Stimulated activated naive CD8-positive, alpha-beta T cell treated with anti-CD3 and anti-CD28 coated beads, Interleukin-15, Interleukin-2, amounts not matched to agents 100 ng/mL and 50 ng/mL, for 24 hours (primary cell): ENCODE data around the gene AIP.

Experiments used
- H3K27ac Mint-ChIP-seq: one replicate; pipeline ENCODE4 v1.8.0; 2021; ENCODE audit warnings: mild to moderate bottlenecking, mixed read lengths
- H3K27me3 Mint-ChIP-seq: one replicate; pipeline ENCODE4 v1.8.0; 2021; ENCODE audit warnings: mixed read lengths
- H3K36me3 Mint-ChIP-seq: one replicate; pipeline ENCODE4 v1.8.0; 2021; ENCODE audit warnings: low read depth, mixed read lengths
- H3K4me1 Mint-ChIP-seq: one replicate; pipeline ENCODE4 v1.8.0; 2021; ENCODE audit warnings: low read depth, mixed read lengths
- H3K4me3 Mint-ChIP-seq: one replicate; pipeline ENCODE4 v1.8.0; 2021; ENCODE audit warnings: mild to moderate bottlenecking, mixed read lengths
- H3K9me3 Mint-ChIP-seq: one replicate; pipeline ENCODE4 v1.8.0; 2021; ENCODE audit warnings: mixed read lengths

AIP gene

GRCh38 chr11:67441098-67441563, 41.7 kb upstream of the AIP start:
- Mint-ChIP-seq H3K27me3 (no peaks in the 10 kb centered on the region), H3K4me3 (no peak overlapping the region), H3K27ac (peak overlapping the region; percentile 54), H3K9me3 (no peaks in the 10 kb centered on the region), H3K36me3 (peaks cover 12% of the 10 kb centered on the region), H3K4me1 (peaks cover 72% of the 10 kb centered on the region)

GRCh38 chr11:67441731-67442351, 41.0 kb upstream of the AIP start:
- peaks cover 71% of the 10 kb centered on the region for H3K4me1 Mint-ChIP-seq
- H3K27me3 Mint-ChIP-seq, result no peaks in the 10 kb centered on the region
- peak overlapping the region; percentile 60 for H3K4me3 Mint-ChIP-seq
- H3K9me3 Mint-ChIP-seq, result no peaks in the 10 kb centered on the region
- H3K27ac Mint-ChIP-seq, result no peak overlapping the region
- H3K36me3 Mint-ChIP-seq, result peaks cover 6% of the 10 kb centered on the region

GRCh38 chr11:67442504-67443404, 40.1 kb upstream of the AIP start:
- peak overlapping the region; percentile 89 for H3K27ac Mint-ChIP-seq
- peaks cover 3% of the 10 kb centered on the region for H3K36me3 Mint-ChIP-seq
- peaks cover 77% of the 10 kb centered on the region for H3K4me1 Mint-ChIP-seq
- no peaks in the 10 kb centered on the region for H3K9me3 Mint-ChIP-seq
- peak overlapping the region; percentile 60 for H3K4me3 Mint-ChIP-seq
- no peaks in the 10 kb centered on the region for H3K27me3 Mint-ChIP-seq

- Mint-ChIP-seq H3K36me3 (no peaks in the 10 kb centered on the region), H3K27ac (peak overlapping the region; percentile 0), H3K27me3 (no peaks in the 10 kb centered on the region), H3K4me1 (peaks cover 77% of the 10 kb centered on the region), H3K9me3 (no peaks in the 10 kb centered on the region), H3K4me3 (no peak overlapping the region)
Measured at GRCh38 chr11:67445515-67445914, 37.3 kb upstream of the AIP start.

- Mint-ChIP-seq H3K9me3 (no peaks in the 10 kb centered on the region), H3K4me1 (peaks cover 60% of the 10 kb centered on the region), H3K27ac (no peak overlapping the region), H3K27me3 (no peaks in the 10 kb centered on the region), H3K36me3 (no peaks in the 10 kb centered on the region), H3K4me3 (no peak overlapping the region)
Measured at GRCh38 chr11:67448220-67448609, 34.6 kb upstream of the AIP start.

- H3K9me3 Mint-ChIP-seq, result no peaks in the 10 kb centered on the region
- no peak overlapping the region for H3K4me3 Mint-ChIP-seq
- no peak overlapping the region for H3K27ac Mint-ChIP-seq
- no peaks in the 10 kb centered on the region for H3K36me3 Mint-ChIP-seq
- H3K27me3 Mint-ChIP-seq, result no peaks in the 10 kb centered on the region
- peaks cover 52% of the 10 kb centered on the region for H3K4me1 Mint-ChIP-seq
Measured at GRCh38 chr11:67449116-67449844, 33.5 kb upstream of the AIP start.

- Mint-ChIP-seq H3K9me3 (no peaks in the 10 kb centered on the region), H3K36me3 (no peaks in the 10 kb centered on the region), H3K27me3 (no peaks in the 10 kb centered on the region), H3K4me3 (no peak overlapping the region), H3K27ac (no peak overlapping the region), H3K4me1 (peaks cover 36% of the 10 kb centered on the region)
Measured at GRCh38 chr11:67450796-67451657, 31.8 kb upstream of the AIP start.

- no peaks in the 10 kb centered on the region for H3K9me3 Mint-ChIP-seq
- H3K4me1 Mint-ChIP-seq, result peaks cover 32% of the 10 kb centered on the region
- H3K4me3 Mint-ChIP-seq, result no peak overlapping the region
- no peak overlapping the region for H3K27ac Mint-ChIP-seq
- no peaks in the 10 kb centered on the region for H3K36me3 Mint-ChIP-seq
- no peaks in the 10 kb centered on the region for H3K27me3 Mint-ChIP-seq
Measured at GRCh38 chr11:67451658-67451976, 31.2 kb upstream of the AIP start.

GRCh38 chr11:67452141-67452952, 30.5 kb upstream of the AIP start, which contains the start of gene GPR152:
Gene GPR152 (minus strand): TSS chr11:67452729. CDS start chr11:67452724, 5 bp downstream.
- peaks cover 26% of the 10 kb centered on the region for H3K4me1 Mint-ChIP-seq
- H3K36me3 Mint-ChIP-seq, result no peaks in the 10 kb centered on the region
- H3K9me3 Mint-ChIP-seq, result no peaks in the 10 kb centered on the region
- no peaks in the 10 kb centered on the region for H3K27me3 Mint-ChIP-seq
- no peak within 1 kb of the TSS for H3K4me3 Mint-ChIP-seq
- no peak within 1 kb of the TSS for H3K27ac Mint-ChIP-seq

GRCh38 chr11:67453816-67454732, 28.8 kb upstream of the AIP start:
- Mint-ChIP-seq H3K9me3 (no peaks in the 10 kb centered on the region), H3K4me1 (peaks cover 16% of the 10 kb centered on the region), H3K27ac (no peak overlapping the region), H3K4me3 (no peak overlapping the region), H3K27me3 (no peaks in the 10 kb centered on the region), H3K36me3 (no peaks in the 10 kb centered on the region)

GRCh38 chr11:67455054-67455453, 27.8 kb upstream of the AIP start, which contains the start of gene CABP4:
Gene CABP4 (plus strand): TSS chr11:67455354. CDS start chr11:67455424, 70 bp downstream.
- H3K4me1 Mint-ChIP-seq, result peaks cover 18% of the 10 kb centered on the region
- H3K27ac Mint-ChIP-seq, result no peak within 1 kb of the TSS
- H3K27me3 Mint-ChIP-seq, result no peaks in the 10 kb centered on the region
- no peaks in the 10 kb centered on the region for H3K9me3 Mint-ChIP-seq
- no peak within 1 kb of the TSS for H3K4me3 Mint-ChIP-seq
- no peaks in the 10 kb centered on the region for H3K36me3 Mint-ChIP-seq

GRCh38 chr11:67456068-67456705, 26.6 kb upstream of the AIP start:
- H3K36me3 Mint-ChIP-seq, result no peaks in the 10 kb centered on the region
- H3K9me3 Mint-ChIP-seq, result no peaks in the 10 kb centered on the region
- H3K4me1 Mint-ChIP-seq, result peaks cover 20% of the 10 kb centered on the region
- H3K4me3 Mint-ChIP-seq, result no peak overlapping the region
- no peak overlapping the region for H3K27ac Mint-ChIP-seq
- H3K27me3 Mint-ChIP-seq, result no peaks in the 10 kb centered on the region
